ENCODE measurements around the gene PPIG. TPM values are rescaled to one million over a fixed set of nuclear protein-coding genes. Genes with fewer than 3 reads are reported as not detected.
"Not testable (repeated sequence)": the region's sequence is repeated elsewhere in the genome, so short reads cannot be mapped to it uniquely, and the experiment has no call there.

PPIG gene
- total RNA-seq, 4 donors from 2014 or later: 29.0 to 48.0 (median 31.1) TPM

GRCh38 chr2:169683054-169683424, 98.9 kb downstream of the PPIG start:
- 54% methylated on average over 3 of the region's 3 CpGs for WGBS
- H3K9me3 ChIP-seq: no peaks in the 10 kb centered on the region
- no peak overlapping the region for H3K4me3 ChIP-seq
- no peak for DNase-seq (ENCODE audit: low spot score in 2 of 2)
- no peaks in the 10 kb centered on the region for H3K36me3 ChIP-seq
- TF ChIP-seq POLR2AphosphoS5 (IDR thresholded peaks at IDR 0.05) (no peak), POLR2A (IDR thresholded peaks at IDR 0.05) (no peak)
- H3K4me1 ChIP-seq: no peaks in the 10 kb centered on the region
- no peak overlapping the region for H3K27ac ChIP-seq
- no peaks in the 10 kb centered on the region for H3K27me3 ChIP-seq

- Histone ChIP-seq H3K4me3 (no peak overlapping the region), H3K4me1 (no peaks in the 10 kb centered on the region), H3K27ac (no peak overlapping the region), H3K27me3 (no peaks in the 10 kb centered on the region), H3K36me3 (no peaks in the 10 kb centered on the region), H3K9me3 (no peaks in the 10 kb centered on the region)
- TF ChIP-seq POLR2AphosphoS5 (IDR thresholded peaks at IDR 0.05) (no peak), CTCF (IDR thresholded peaks at IDR 0.05) (no peak), POLR2A (IDR thresholded peaks at IDR 0.05) (no peak), EP300 (IDR thresholded peaks at IDR 0.05) (no peak)
- DNase-seq (ENCODE audit: low spot score in 2 of 2): no peak
- 77% methylated on average over 3 of the region's 3 CpGs for WGBS
These were observed 99.4 kb downstream of the PPIG start for GRCh38 chr2:169683425-169684134.

- TF ChIP-seq POLR2AphosphoS5 (IDR thresholded peaks at IDR 0.05) (no peak), EP300 (IDR thresholded peaks at IDR 0.05) (no peak), POLR2A (IDR thresholded peaks at IDR 0.05) (no peak), CTCF (IDR thresholded peaks at IDR 0.05) (no peak)
These were observed 100.0 kb downstream of the PPIG start for GRCh38 chr2:169684135-169684565.

GRCh38 chr2:169684712-169685111, 100.6 kb downstream of the PPIG start:
- DNase-seq (ENCODE audit: low spot score in 2 of 2); H3K27me3 ChIP-seq; H3K4me1 ChIP-seq; H3K27ac ChIP-seq; H3K36me3 ChIP-seq; H3K4me3 ChIP-seq; H3K9me3 ChIP-seq: not testable (repeated sequence)
- 92% methylated on average over 2 of the region's 2 CpGs for WGBS

More at GRCh38 chr2:169684135-169684565, 100.0 kb downstream of the PPIG start:
- H3K4me3 ChIP-seq: no peak overlapping the region
- 74% methylated on average over 3 of the region's 3 CpGs for WGBS
- H3K4me1 ChIP-seq: no peaks in the 10 kb centered on the region
- no peak for DNase-seq (ENCODE audit: low spot score in 2 of 2)
- H3K27ac ChIP-seq: no peak overlapping the region
- H3K36me3 ChIP-seq: no peaks in the 10 kb centered on the region
- no peaks in the 10 kb centered on the region for H3K9me3 ChIP-seq
- no peaks in the 10 kb centered on the region for H3K27me3 ChIP-seq

GRCh38 chr2:169686825-169687224, 102.7 kb downstream of the PPIG start:
- H3K27me3 ChIP-seq; H3K4me3 ChIP-seq; H3K9me3 ChIP-seq; H3K27ac ChIP-seq; DNase-seq (ENCODE audit: low spot score in 2 of 2); H3K4me1 ChIP-seq; H3K36me3 ChIP-seq: not testable (repeated sequence)
- 87% methylated on average over 4 of the region's 4 CpGs for WGBS

- not testable (repeated sequence) for H3K9me3 ChIP-seq; H3K4me1 ChIP-seq; H3K27ac ChIP-seq; DNase-seq (ENCODE audit: low spot score in 2 of 2); H3K4me3 ChIP-seq; H3K27me3 ChIP-seq; H3K36me3 ChIP-seq
These were observed 103.8 kb downstream of the PPIG start for GRCh38 chr2:169687943-169688342.

GRCh38 chr2:169690958-169691357, 106.8 kb downstream of the PPIG start:
- peaks cover 7% of the 10 kb centered on the region for H3K4me1 ChIP-seq
- H3K36me3 ChIP-seq: no peaks in the 10 kb centered on the region
- H3K9me3 ChIP-seq: no peaks in the 10 kb centered on the region
- no peak overlapping the region for H3K4me3 ChIP-seq
- no peak for TF ChIP-seq EP300 (IDR thresholded peaks at IDR 0.05)
- TF ChIP-seq CTCF (IDR thresholded peaks at IDR 0.05): no peak
- TF ChIP-seq POLR2A (IDR thresholded peaks at IDR 0.05): no peak
- TF ChIP-seq POLR2AphosphoS5 (IDR thresholded peaks at IDR 0.05): no peak
- WGBS: 71% methylated on average over 1 of the region's 1 CpG
- no peak overlapping the region for H3K27ac ChIP-seq
- H3K27me3 ChIP-seq: no peaks in the 10 kb centered on the region
- DNase-seq (ENCODE audit: low spot score in 2 of 2): no peak

Other genes starting within 250 kb of the PPIG start
- gene LRP2, start 221.8 kb upstream of the PPIG start, total RNA-seq: under 1 TPM; 0.08 to 0.96 (median 0.20) TPM
- 10 to 100 TPM in 2 of 4 donors, 1 to 10 TPM in 2; 4.3 to 24.1 (median 9.8) TPM for gene BBS5, start 104.9 kb upstream of the PPIG start, total RNA-seq
- gene KLHL41, start 74.6 kb upstream of the PPIG start, total RNA-seq: 1 to 10 TPM in 1 of 4 donors, under 1 TPM in 3; 0.36 to 1.2 (median 0.58) TPM
- 10 to 100 TPM in 3 of 4 donors, 1 to 10 TPM in 1; 8.2 to 22.4 (median 16.1) TPM for gene FASTKD1, start 10.5 kb upstream of the PPIG start, total RNA-seq
- not detected for gene CFAP210, start 110.1 kb downstream of the PPIG start, total RNA-seq
- gene PHOSPHO2, start 110.1 kb downstream of the PPIG start, total RNA-seq: 1 to 10 TPM; 3.5 to 5.6 (median 4.4) TPM
- 1 to 10 TPM in 3 of 4 donors, under 1 TPM in 1; 0.98 to 4.2 (median 3.3) TPM for gene KLHL23, start 149.5 kb downstream of the PPIG start, total RNA-seq
- 10 to 100 TPM; 35.5 to 91.0 (median 44.4) TPM for gene SSB, start 214.5 kb downstream of the PPIG start, total RNA-seq
- 10 to 100 TPM; 34.8 to 43.9 (median 41.2) TPM for gene METTL5, start 240.6 kb downstream of the PPIG start, total RNA-seq
- gene UBR3, start 243.1 kb downstream of the PPIG start, total RNA-seq: 100 to 1,000 TPM in 1 of 4 donors, 10 to 100 TPM in 3; 41.9 to 140 (median 60.4) TPM

All from suprapubic skin (tissue), 4 donors.